Endometrial microvascular endothelial cells (primary cell): ENCODE measurements around the gene SMYD1. TPM values are rescaled to one million over a fixed set of nuclear protein-coding genes. Genes with fewer than 3 reads are reported as not detected.

ENCODE experiments used
- in situ Hi-C: cut with HindIII; loops from 2 replicates; pipeline ENCODE4 v1.10.0; 2017; ENCODE audit warnings: low sequenced_read_pairs, low pct_unique_long_range_greater_than_20kb; ENCODE audit errors: inconsistent ontology term
- total RNA-seq: library from RNA; depleted of rRNA; stranded (reverse); fragments of >200 nt; gene quantifications from one replicate; pipeline ENCODE4 v1.2.3, GENCODE V29; 2015; ENCODE audit errors: inconsistent ontology term

The SMYD1 gene
- total RNA-seq, 1 donor from 2014 or later = not detected

- in situ Hi-C loops = no loop called here
These were observed 45.4 kb downstream of the SMYD1 start for GRCh38 chr2:88113069-88113468.

- in situ Hi-C loops = no loop called here
These were observed 47.3 kb downstream of the SMYD1 start for GRCh38 chr2:88114889-88115288.

- in situ Hi-C loops = no loop called here
These were observed 48.3 kb downstream of the SMYD1 start for GRCh38 chr2:88115825-88116518.

GRCh38 chr2:88116669-88117432 is 49.2 kb downstream of the SMYD1 start:
- in situ Hi-C loops = no loop called here

- in situ Hi-C loops = no loop called here
These were observed 50.3 kb downstream of the SMYD1 start for GRCh38 chr2:88117973-88118372.

- in situ Hi-C loops = no loop called here
These were observed 54.1 kb downstream of the SMYD1 start for GRCh38 chr2:88121678-88122077.

- in situ Hi-C loops = no loop called here
These were observed 54.7 kb downstream of the SMYD1 start for GRCh38 chr2:88122141-88122884.

GRCh38 chr2:88123164-88123974 is 55.7 kb downstream of the SMYD1 start:
- in situ Hi-C loops = no loop called here

- in situ Hi-C loops = no loop called here
These were observed 56.6 kb downstream of the SMYD1 start for GRCh38 chr2:88123975-88124917.

GRCh38 chr2:88125344-88125923 is 57.8 kb downstream of the SMYD1 start:
- in situ Hi-C loops = no loop called here

- in situ Hi-C loops = no loop called here
These were observed 58.5 kb downstream of the SMYD1 start for GRCh38 chr2:88125924-88126771.

GRCh38 chr2:88126772-88127637 is 59.4 kb downstream of the SMYD1 start:
- in situ Hi-C loops = no loop called here

GRCh38 chr2:88127638-88127887 is 59.9 kb downstream of the SMYD1 start:
- in situ Hi-C loops = no loop called here

- in situ Hi-C loops = no loop called here
These were observed 60.4 kb downstream of the SMYD1 start, which contains the start of gene FABP1 for GRCh38 chr2:88127888-88128653. Gene FABP1 (minus strand): TSS chr2:88128062. CDS start chr2:88128017, 45 bp downstream.

- in situ Hi-C loops = no loop called here
These were observed 61.2 kb downstream of the SMYD1 start for GRCh38 chr2:88128654-88129312.
